NK-92 treated with Interleukin-12 subunit alpha and Interleukin-12 subunit beta, amount 100 ng/mL, for 24 hours (cell line): ENCODE data around the gene SUN1.
"Not testable (repeated sequence)": the region's sequence is repeated elsewhere in the genome, so short reads cannot be mapped to it uniquely, and the experiment has no call there.

Experiments used
- DNase-seq: peaks from one replicate; lab custom pipeline; 2025; lab: John Stamatoyannopoulos, UW

SUN1 gene, protein sequence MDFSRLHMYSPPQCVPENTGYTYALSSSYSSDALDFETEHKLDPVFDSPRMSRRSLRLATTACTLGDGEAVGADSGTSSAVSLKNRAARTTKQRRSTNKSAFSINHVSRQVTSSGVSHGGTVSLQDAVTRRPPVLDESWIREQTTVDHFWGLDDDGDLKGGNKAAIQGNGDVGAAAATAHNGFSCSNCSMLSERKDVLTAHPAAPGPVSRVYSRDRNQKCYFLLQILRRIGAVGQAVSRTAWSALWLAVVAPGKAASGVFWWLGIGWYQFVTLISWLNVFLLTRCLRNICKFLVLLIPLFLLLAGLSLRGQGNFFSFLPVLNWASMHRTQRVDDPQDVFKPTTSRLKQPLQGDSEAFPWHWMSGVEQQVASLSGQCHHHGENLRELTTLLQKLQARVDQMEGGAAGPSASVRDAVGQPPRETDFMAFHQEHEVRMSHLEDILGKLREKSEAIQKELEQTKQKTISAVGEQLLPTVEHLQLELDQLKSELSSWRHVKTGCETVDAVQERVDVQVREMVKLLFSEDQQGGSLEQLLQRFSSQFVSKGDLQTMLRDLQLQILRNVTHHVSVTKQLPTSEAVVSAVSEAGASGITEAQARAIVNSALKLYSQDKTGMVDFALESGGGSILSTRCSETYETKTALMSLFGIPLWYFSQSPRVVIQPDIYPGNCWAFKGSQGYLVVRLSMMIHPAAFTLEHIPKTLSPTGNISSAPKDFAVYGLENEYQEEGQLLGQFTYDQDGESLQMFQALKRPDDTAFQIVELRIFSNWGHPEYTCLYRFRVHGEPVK

DNA sequence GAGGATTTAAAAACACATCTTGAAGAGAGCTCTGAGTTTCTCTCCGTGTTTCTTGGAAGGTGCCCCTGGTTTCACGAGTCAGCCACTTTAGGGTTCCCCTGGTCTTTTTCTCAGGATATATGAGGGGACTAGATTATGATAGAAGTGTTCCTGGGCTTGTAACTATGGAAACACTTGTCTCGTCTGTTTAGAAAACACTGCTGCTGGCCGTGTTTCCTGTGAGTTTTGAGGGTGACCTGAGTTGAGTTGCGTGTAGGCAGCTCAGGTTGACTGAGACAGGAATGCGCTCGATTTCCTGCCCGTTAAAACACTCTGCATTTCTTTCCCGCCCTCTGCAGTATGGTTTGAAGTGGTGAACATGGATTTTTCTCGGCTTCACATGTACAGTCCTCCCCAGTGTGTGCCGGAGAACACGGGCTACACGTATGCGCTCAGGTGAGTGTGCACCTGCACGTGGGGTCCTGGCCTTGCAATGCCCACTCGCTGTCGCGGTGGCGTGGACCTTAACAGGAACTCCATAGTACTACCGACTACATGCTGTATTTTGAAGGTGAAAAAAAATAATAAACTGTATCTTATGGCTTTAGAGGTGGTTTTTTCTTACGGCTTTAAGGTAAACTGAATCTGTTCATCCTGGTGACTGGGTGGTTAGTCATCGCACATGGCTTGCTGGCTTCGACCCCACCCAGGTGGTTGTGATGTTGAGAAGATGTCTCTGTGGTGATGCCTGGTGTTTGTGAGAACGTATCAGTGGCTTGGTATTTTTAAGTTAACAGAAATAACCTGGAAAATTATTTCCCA lies at the start of gene SUN1:
TSS of gene SUN1 (plus strand) at position 310 of the 801 bp plus-strand sequence. CDS start at position 359, 49 bp downstream.
- no peak for DNase-seq

DNA sequence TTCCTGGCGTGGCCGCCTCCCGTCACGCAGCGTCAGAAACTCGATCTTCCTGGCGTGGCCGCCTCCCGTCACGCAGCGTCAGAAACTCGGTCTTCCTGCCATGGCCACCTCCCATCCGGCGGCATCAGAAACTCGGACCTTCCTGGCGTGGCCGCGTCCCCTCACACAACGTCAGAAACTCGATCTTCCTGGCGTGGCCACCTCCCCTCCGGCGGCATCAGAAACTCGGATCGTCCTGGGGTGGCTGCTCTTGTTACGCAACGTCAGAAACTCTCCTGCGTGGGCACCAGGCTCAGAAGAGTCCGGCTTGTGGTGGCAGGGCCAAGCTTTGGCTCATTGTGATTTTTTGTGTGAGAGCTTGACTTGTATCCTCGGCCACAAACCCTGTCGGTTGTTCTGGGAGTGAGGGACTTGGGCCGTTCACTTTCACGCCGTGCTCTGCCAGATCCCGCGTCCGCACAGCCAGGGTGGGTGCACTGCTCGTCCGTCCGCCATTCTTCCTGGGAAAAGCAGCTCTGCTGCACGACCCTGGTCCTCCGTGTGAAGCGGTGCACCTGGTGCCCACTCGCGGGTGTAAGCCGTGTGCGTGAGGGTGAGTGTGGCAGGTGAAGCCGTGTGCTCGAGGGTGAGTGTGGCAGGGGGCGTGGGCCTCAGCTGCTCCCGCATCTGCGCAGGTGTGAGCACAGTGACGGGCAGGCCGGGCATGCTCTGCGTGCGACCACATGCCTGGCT lies 49.4 kb upstream of the SUN1 start:
- no peak for DNase-seq

DNA sequence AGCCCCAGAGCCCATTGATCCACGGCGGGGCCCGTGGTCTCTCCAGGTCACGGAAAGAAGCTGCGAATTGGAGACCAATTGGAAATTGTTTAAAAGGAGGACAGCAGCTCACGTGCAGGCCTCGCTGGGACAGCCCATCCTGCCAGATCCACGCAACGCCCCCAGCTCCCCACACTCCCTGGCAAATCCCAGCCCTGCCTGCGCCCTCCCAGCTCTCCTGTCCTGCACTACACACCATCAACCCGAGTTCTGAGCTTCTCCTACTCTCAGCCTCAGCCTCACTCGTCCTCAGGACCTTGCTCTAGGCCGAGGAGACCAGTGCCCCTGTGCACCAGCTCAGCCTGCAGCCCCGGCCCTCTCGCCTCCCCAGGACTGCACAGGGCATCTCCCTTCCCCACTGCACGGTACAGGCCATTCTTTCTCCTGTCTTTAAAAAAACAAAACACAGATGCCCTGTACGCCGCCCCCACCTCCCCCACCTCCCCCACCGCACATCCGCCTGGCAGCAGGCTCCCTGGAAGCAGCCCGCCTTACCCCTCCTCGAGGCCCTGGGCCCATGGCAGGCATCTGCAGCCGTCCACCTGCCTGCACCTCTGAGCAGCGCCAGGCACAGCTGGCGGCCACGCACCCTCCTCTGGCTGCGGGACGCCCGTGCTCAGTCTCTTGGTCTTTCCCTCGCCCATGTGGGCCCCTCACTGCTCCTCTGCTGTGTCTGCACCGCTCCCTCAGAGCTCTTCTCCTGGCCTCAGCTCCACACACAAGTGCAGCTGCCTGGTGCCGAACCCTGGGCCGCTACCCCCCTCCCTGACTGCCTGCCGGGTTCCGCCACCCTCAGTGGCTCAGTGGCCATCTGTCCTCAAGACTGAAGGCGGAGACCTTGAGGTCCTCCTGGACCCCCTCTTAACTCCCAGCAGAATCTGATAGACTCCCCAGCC lies 48.5 kb upstream of the SUN1 start:
- no peak for DNase-seq

DNA sequence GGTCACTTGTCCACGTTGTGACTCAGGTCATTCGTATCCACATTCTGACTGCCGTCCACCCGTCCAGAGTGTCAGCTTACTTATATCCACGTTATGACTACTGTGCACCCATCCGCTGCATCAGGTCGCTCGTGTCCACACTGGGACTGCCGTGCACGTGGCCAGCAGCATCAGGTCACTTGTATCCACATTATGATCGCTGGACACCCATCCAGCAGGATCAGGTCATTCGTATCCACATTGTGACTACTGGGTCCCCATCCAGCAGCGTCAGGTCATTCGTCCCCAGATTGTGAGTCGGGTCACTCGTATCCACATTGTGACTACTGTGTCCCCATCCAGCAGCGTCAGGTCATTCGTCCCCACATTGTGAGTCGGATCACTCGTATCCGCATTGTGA lies 47.3 kb upstream of the SUN1 start:
- DNase-seq: no peak

DNA sequence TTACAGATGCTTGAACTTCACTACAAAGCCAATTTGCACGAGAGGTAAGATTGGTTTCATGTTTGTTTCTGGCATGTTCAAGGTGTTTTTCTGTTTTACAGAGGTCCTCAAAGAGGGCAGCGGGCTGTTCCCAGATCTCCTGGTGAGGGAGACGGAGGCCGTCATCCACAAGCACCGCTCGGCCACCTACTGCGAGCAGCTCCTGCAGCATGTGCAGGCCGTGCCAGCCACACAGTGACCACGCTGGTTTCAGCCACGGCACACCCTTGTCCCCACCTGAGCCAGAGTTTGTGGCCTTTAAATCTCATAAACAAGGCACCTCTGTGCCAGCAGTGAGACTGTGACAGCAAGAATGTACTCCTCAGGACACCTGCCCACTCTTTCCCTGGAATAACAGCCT lies 46.9 kb upstream of the SUN1 start:
- DNase-seq: no peak

DNA sequence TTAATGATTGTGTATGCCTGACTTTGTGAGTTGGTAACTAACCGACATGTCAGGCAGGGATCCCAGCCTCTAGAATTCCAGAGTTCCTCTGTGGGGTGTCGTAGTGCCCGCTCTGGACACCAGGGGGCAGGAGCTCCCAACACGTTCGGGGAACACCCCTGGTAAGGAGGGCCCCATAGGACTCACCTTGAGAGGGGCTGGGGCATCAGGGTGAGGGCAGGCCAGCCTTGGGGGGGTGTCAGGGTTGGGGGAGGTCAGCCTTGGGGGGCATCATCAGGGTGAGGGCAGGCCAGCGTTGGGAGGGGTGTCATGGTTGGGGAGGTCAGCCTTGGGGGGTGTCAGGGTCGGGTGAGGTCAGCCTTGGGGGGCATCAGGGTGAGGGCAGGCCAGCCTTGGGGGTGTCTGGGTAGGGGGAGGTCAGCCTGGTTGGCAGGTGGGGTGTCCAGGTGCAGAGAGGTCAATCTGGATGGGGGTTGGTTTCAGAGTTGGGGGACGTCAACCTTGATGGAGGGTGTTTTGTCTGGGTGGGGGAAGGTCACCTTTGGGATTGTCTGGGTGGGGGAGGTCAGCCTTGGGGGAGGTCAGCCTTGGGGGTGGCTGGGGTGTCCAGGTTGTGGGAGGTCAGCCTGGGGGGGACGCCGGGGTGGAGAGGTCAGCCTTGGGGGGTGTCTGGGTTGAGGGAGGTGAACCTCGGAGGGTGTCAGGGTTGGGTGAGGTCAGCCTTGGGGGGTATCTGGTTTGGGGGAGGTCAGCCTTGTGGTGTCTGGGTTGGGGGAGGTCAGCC lies 45.6 kb upstream of the SUN1 start:
- peak; percentile 13 for DNase-seq

DNA sequence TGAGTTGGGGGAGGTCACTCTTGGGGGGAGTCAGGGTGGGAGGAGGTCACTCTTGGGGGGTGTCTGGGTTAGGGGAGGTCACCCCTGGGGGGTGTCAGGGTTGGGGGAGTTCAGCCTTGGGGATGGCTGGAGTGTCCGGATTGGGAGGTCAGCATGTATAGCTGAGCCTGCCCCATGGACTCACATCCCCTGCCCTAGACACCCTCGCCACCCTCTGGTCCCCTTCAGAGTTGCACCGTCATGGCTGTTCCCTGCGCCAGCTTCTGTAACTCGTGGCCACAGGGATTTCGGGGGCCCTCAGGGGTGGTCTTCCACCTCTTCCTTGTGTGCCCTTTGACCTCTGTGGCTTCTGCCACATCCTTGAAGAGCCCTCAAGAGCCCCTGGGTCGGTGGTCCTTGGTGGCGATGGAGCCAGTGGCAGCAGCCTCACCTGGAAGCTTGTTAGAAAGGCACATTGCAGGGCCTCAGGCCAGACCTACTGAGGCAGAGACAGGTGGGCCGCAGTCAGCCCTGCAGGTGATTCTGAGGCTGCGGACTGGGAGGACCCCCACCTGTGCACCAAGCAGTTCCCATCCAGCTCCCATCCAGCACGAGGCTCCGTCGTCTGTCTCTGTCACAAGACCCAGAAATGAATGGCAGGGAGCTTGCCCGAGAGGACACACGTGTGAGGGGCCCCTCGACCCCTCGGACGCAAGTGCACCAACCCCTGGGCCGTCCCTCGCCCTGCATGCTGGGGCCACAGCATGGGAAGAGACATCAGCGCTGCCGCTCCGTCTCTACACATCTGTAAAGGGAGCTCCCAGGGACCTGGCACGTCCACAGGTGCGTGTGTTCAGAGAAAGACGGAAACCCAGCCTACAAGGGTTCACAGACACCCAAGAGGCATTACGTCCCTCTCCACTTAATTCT lies 44.7 kb upstream of the SUN1 start:
- DNase-seq: no peak

DNA sequence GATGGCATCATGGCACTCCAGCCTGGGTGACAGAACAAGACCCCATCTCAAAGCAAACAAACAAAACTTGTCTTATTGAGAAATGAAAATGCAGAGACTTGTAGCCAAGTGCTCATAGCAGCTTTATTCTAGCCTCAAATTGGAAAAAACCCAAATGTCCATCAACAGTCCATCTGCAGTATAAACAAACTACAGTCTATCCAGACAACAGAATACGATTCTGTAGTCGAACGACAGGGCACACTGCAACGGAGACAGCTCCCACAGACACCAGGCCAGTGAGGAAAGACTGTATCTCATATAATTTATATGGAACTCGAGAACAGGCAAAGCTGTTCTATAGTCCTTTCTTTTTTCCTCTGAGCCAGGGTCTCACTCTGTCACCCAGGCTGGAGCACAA lies 40.8 kb upstream of the SUN1 start:
- DNase-seq: no peak

DNA sequence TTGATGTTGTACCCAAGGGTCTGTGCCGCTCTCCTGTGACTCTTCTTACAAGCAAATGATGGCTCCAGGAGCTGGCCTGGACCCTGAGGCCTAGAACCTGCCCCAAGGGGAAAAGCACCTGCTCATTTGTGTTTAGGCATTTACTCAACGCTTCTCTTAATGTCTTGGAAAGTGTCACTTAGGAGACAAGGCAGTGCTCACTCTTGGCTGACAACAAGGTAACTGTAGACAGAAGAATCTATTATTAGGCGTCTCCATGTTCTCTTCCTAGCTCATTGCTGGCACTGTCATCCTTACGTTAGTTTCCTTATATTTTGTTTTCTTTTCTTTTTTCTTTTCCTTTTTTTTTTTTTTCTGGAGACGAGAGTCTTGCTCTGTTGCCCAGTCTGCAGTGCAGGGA lies 38.1 kb upstream of the SUN1 start:
- DNase-seq: no peak

DNA sequence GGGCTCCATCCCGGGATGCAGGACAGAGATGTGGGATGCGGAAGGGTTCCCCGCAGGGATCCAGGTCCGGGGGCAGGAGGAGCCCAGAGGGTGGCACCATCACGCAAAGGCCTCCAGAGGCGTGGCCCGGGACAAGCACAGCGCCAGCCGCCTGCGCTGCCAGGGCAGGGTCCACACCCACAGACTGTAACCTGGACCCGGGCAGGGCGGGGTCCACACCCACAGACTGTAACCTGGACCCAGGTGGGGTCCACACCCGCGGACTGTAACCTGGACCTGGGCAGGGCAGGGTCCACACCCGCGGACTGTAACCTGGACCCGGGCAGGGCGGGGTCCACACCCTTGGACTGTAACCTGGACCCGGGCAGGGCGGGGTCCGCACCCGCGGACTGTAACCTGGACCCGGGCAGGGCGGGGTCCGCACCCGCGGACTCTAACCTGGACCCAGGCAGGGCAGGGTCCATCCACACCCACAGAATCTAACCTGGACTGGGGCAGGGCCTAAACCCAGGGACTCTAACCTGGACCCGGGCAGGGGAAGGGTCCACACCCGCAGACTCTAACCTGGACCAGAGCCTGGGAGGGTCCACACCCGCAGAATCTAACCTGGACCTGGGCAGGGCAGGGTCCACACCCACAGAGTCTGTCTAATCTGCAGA lies 37.5 kb upstream of the SUN1 start:
- no peak for DNase-seq

DNA sequence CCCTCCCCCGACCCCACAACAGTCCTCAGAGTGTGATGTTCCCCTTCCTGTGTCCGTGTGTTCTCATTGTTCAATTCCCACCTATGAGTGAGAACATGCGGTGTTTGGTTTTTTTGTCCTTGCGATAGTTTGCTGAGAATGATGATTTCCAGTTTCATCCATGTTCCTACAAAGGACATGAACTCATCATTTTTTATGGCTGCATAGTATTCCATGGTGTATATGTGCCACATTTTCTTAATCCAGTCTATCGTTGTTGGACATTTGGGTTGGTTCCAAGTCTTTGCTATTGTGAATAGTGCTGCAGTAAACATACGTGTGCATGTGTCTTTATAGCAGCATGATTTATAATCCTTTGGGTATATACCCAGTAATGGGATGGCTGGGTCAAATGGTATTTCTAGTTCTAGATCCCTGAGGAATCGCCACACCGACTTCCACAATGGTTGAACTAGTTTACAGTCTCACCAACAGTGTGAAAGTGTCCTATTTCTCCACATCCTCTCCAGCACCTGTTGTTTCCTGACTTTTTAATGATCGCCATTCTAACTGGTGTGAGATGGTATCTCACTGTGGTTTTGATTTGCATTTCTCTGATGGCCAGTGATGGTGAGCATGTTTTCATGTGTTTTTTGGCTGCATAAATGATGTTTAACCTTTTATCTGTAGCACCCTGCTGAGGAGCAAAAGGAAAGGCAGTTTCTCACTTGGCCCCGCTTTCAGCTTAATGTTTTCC lies 35.7 kb upstream of the SUN1 start:
- DNase-seq: not testable (repeated sequence)

DNA sequence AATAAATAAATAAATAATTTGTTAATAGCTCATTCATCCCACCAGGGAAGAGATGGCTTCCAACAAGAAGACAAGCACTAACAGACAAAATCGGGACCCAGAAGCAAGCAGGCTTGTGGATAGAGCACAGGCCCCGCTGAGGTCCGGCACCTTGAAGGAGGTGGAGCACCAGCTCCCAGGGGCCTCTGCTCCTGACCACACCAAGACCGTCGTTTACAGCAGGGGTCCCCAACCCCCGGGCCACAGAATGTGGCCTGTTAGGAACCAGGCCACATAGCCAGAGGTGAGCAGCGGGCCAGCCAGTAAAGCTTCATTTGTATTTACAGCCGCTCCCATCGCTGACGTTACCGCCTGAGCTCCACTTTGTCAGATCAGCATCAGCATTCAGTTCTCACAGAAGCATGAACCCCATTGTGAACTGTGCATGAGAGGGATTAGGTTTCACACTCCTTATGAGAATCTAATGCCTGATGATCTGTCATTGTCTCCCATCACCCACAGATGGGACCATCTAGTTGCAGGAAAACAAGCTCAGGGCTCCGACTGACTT lies 33.3 kb upstream of the SUN1 start:
- DNase-seq: no peak

DNA sequence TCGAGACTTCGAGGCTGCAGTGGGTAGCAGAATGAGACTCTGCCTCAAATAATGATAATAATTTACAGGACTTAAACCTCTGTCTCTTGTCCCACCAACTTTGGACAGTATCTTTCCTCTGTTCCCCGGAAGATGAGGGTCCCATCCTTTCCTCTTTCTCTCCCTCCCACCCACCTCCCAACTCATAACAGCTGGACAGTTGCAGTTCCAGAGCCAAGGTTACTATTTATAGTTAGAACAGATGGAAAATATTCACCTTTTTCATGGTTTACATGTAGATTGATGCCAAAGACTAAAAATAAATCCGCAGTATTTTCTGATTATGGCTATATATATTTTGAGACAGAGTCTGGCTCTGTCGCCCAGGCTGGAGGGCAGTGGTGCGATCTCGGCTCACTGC lies 31.6 kb upstream of the SUN1 start:
- DNase-seq: no peak

DNA sequence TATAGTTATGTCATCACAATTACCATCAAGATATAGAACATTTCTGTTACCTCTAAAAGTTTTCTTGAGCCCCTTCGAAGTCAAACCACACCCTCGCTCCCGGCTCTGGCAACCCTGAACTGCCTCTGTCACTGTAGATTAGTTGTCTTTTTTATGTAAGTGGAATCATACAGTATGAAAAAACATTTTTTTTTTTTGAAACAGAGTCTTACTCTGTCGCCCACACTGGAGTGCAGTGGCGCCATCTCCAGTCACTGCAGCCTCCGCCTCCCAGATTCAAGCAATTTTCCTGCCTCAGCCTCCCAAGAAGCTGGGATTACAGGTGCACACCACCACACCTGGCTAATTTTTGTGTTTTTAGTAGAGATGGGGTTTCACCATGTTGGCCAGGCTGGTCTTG lies 30.9 kb upstream of the SUN1 start:
- DNase-seq: not testable (repeated sequence)

DNA sequence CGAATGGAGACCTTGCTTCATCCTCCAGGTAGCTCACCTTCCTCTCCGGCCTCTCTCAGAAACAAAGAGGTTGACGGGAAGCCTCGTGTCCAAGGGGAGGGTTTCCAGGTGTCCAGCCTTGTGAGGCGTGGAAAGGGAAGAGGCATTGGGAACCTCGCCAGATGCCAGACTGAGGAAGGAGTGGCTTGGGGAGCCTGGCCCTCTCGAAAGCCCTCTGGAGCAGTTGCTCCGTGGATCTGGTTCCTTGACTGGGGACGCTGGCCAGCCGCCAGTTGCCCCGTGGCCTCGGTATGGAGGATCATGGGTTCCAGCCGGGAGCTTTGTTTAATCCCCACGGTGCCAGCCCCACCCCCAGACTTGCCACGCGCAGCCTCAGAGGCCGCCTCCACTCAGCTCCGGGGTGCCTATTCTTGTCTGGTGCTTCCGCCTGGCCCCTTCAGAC lies 30.3 kb upstream of the SUN1 start:
- DNase-seq: no peak

DNA sequence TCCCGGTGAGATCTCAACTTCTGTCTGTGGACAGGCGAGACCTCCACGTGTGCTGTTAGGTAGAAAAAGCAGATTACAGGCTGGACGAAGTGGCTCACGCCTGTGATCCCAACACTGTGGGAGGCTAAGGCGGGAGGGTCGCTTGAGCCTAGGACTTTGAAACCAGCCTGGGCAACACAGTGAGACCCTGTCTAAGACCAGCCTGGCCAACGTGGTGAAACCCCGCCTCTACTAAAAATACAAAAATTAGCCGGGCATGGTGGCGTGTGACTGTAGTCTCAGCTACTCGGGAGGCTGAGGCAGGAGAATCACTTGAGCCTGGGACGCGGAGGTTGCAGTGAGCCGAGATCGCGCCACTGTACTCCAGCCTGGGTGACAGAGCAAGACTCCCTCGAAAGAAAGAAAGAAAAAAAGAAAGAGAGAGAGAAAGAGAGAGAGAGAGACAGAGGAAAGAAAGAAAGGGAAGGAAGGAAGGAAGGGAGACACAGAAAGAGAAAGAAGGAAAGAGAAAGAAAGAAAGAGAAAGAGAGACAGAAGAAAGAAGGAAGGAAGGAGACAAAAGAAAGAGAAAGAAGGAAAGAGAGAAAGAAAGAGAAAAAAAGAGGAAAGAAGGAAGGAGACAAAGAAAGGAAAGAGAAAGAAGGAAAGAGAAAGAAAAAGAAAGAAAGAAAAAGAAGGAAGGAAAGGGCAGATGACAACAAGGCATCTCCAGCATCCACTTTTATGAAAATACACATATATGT lies 29.6 kb upstream of the SUN1 start:
- no peak for DNase-seq

DNA sequence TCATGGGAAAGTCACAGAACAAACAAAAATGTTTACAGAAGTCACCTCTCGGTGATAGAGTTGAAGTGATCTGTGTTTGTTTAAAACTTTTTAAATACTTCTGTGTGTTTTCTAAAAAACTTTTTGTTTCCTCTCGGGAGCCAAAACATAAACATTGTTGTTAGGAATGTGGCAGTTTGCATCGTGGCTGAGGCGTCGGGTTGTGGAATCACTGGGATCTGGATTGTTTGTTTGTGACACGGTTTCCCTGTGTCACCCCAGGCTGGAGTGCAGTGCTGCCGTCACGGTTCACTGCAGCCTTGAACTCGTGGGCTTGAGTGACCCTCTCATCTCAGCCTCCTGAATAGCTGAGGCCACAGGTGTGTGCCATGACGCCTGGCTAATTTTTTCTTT lies 29.0 kb upstream of the SUN1 start:
- DNase-seq: no peak
